Gastrocnemius medialis (tissue), 4 donors: ENCODE results near the gene ZBTB46.

Experiments used
- POLR2A ChIP-seq, 2 donors: fragments of 450-650 bp; IDR thresholded peaks; one replicate each; pipeline ENCODE4 v1.6.1; 2017; ENCODE audit warnings: antibody characterized with exemption in 2 of 2, mild to moderate bottlenecking in 2 of 2, moderate library complexity in 2 of 2
- TF ChIP-seq, protein P1 (sequence below), 5 experiments: fragments of 450-650 bp in 3 of 5; fragments of 200-600 bp in 2 of 5; sonication (generic) in 2 of 5; IDR thresholded peaks in 4 of 5; conservative IDR thresholded peaks in 1 of 5; 1 replicate in 4 of 5; 2 replicates in 1 of 5; pipeline ENCODE4 v1.5.1; 2016 to 2019; ENCODE audit warnings: antibody characterized with exemption in 5 of 5, mild to moderate bottlenecking in 3 of 5, moderate library complexity in 3 of 5

- TF ChIP-seq, protein P1, sequence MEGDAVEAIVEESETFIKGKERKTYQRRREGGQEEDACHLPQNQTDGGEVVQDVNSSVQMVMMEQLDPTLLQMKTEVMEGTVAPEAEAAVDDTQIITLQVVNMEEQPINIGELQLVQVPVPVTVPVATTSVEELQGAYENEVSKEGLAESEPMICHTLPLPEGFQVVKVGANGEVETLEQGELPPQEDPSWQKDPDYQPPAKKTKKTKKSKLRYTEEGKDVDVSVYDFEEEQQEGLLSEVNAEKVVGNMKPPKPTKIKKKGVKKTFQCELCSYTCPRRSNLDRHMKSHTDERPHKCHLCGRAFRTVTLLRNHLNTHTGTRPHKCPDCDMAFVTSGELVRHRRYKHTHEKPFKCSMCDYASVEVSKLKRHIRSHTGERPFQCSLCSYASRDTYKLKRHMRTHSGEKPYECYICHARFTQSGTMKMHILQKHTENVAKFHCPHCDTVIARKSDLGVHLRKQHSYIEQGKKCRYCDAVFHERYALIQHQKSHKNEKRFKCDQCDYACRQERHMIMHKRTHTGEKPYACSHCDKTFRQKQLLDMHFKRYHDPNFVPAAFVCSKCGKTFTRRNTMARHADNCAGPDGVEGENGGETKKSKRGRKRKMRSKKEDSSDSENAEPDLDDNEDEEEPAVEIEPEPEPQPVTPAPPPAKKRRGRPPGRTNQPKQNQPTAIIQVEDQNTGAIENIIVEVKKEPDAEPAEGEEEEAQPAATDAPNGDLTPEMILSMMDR (IDR thresholded peaks at IDR 0.05 in 4 of 5, conservative IDR thresholded peaks at IDR 0.05 in 1 of 5), result no peak
- no peak for TF ChIP-seq POLR2A (IDR thresholded peaks at IDR 0.05)
These were observed 80.1 kb downstream of the ZBTB46 start for GRCh38 chr20:63750807-63751470.
